Activated CD8-positive, alpha-beta T cell treated with anti-CD3 and anti-CD28 coated beads for 36 hours (primary cell): ENCODE measurements around the gene ANKRD27. TPM values are rescaled to one million over a fixed set of nuclear protein-coding genes. Genes with fewer than 3 reads are reported as not detected.

Experiments
- ATAC-seq: fragments of 200-7000 bp; cut with Tn5 transposase; one replicate; pipeline ENCODE4 v1.10.0; 2021; ENCODE audit warnings: mild to moderate bottlenecking, moderate library complexity
- CTCF ChIA-PET: fragments of 350-600 bp; sonication (Branson Sonifier 250); formaldehyde crosslinking; loops from one replicate; lab custom pipeline; 2021; ENCODE audit warnings: antibody characterized with exemption; lab: Charles Lee
- POLR2A ChIA-PET: fragments of 350-600 bp; sonication (Branson Sonifier 250); formaldehyde crosslinking; loops from one replicate; lab custom pipeline; 2021; ENCODE audit warnings: antibody characterized with exemption; lab: Charles Lee
- DNase-seq: peaks from one replicate; pipeline ENCODE4 v3.0.0-alpha.2; 2020
- H3K27ac Mint-ChIP-seq: one replicate; pipeline ENCODE4 v1.8.0; 2021; ENCODE audit warnings: mild to moderate bottlenecking, mixed read lengths
- H3K27me3 Mint-ChIP-seq: one replicate; pipeline ENCODE4 v1.8.0; 2021; ENCODE audit warnings: mixed read lengths
- H3K36me3 Mint-ChIP-seq: one replicate; pipeline ENCODE4 v1.8.0; 2021; ENCODE audit warnings: low read depth, mixed read lengths
- H3K4me1 Mint-ChIP-seq: one replicate; pipeline ENCODE4 v1.8.0; 2021; ENCODE audit warnings: low read depth, mixed read lengths
- H3K4me3 Mint-ChIP-seq: one replicate; pipeline ENCODE4 v1.8.0; 2021; ENCODE audit warnings: mild to moderate bottlenecking, moderate library complexity, mixed read lengths
- H3K9me3 Mint-ChIP-seq: one replicate; pipeline ENCODE4 v1.8.0; 2021; ENCODE audit warnings: mixed read lengths
- CTCF ChIP-seq: fragments of 200-600 bp; IDR thresholded peaks from one replicate; pipeline ENCODE4 v1.8.0; 2022; ENCODE audit warnings: antibody characterized with exemption, mild to moderate bottlenecking
- intact Hi-C: fragments of 100-400 bp; cut with micrococcal nuclease; formaldehyde crosslinking; loops from one replicate; pipeline ENCODE4 v1.10.0; 2022
- total RNA-seq, 2 experiments: library from RNA; stranded (reverse); gene quantifications; one replicate each; pipeline ENCODE4 v1.2.3, GENCODE V29; 2021

ANKRD27 gene
- total RNA-seq, 2 experiments from 2014 or later = 34.2 to 41.0 TPM

GRCh38 chr19:32624410-32624809 is 50.6 kb downstream of the ANKRD27 start:
- CTCF ChIA-PET = interaction anchor here (1.3 kb wide), 1 partner anchor 12 kb away, joined by 4 read pairs; no protein-coding TSS in a partner anchor
- Mint-ChIP-seq H3K27me3 (no peaks in the 10 kb centered on the region), H3K27ac (no peak overlapping the region), H3K4me3 (no peak overlapping the region), H3K9me3 (no peaks in the 10 kb centered on the region), H3K36me3 (peaks cover 21% of the 10 kb centered on the region), H3K4me1 (no peaks in the 10 kb centered on the region)
- POLR2A ChIA-PET = no interaction called here
- TF ChIP-seq CTCF = no peak
- intact Hi-C loops = no loop called here
- DNase-seq = no peak
- no peak for ATAC-seq

DNA sequence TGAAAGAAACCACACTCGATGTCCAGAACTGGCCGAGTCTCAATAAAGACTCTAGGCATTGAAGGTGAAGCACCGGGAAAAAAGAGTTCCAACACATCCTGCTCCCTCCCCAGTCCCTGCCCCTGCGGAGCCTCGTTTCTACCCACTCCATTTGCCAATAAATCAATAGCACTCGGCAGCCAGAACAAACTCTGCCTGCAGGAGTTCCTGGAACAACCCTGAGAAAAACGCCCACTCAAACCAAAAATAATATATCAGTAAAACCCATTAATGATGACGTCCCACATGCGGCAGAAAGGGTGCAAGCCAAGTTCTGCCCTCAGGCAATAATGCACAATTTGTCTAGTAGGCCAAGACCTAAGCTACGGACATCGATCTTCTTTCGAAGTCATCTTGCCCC is 53.0 kb downstream of the ANKRD27 start:
- no peak for ATAC-seq
- no peak for TF ChIP-seq CTCF
- DNase-seq = no peak
- Mint-ChIP-seq H3K27ac (no peak overlapping the region), H3K4me1 (no peaks in the 10 kb centered on the region), H3K4me3 (no peak overlapping the region), H3K36me3 (peaks cover 28% of the 10 kb centered on the region), H3K27me3 (no peaks in the 10 kb centered on the region), H3K9me3 (no peaks in the 10 kb centered on the region)
- CTCF ChIA-PET = no interaction called here
- intact Hi-C loops = no loop called here
- POLR2A ChIA-PET = no interaction called here

DNA sequence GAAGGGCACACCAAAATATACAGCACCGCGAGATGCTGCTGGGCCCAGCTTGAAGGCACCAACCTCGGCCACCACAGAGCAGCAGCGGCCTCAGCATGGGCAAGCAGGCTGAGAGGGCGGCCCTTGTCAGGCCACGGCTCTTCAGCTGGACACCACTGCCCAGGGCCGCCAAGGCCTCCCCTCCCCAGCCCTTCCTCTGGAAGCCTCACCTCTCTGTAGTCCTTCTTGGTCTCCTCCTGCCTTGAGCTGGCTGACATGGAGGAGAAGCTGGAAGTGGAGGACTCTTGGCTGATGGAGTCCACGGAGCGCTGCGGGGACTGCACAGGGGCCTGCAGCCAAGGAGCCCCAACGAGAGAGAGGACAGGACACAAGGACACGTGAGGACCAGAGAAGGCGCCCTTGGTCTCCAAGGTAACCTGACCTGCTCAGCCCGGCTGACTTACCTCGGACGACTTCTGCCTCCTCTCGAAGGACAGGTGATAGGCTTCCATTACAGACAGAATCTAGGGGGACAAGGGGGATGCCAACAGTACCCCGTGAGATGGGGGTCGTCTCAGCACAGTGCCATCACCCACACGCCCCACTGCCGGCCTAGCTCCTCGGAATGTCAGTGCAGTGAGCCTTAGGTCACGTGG is 55.8 kb downstream of the ANKRD27 start:
- no peak overlapping the region for H3K27ac Mint-ChIP-seq
- ATAC-seq (no peak), DNase-seq (no peak)
- intact Hi-C loops = no loop called here
- no peaks in the 10 kb centered on the region for H3K27me3 Mint-ChIP-seq
- CTCF ChIA-PET = no interaction called here
- POLR2A ChIA-PET = no interaction called here
- no peak overlapping the region for H3K4me3 Mint-ChIP-seq
- H3K36me3 Mint-ChIP-seq = peaks cover 36% of the 10 kb centered on the region
- no peaks in the 10 kb centered on the region for H3K9me3 Mint-ChIP-seq
- H3K4me1 Mint-ChIP-seq = no peaks in the 10 kb centered on the region
- no peak for TF ChIP-seq CTCF

- no peak for ATAC-seq
- Mint-ChIP-seq H3K36me3 (peaks cover 35% of the 10 kb centered on the region), H3K4me3 (no peak overlapping the region), H3K4me1 (no peaks in the 10 kb centered on the region), H3K27me3 (no peaks in the 10 kb centered on the region), H3K9me3 (no peaks in the 10 kb centered on the region), H3K27ac (no peak overlapping the region)
- TF ChIP-seq CTCF = no peak
- CTCF ChIA-PET = interaction anchor here (0.6 to 2.6 kb wide), 2 partner anchors 16 to 63 kb away, joined by 3 to 10 read pairs; no protein-coding TSS in a partner anchor
- no peak for DNase-seq
- POLR2A ChIA-PET = no interaction called here
- intact Hi-C loops = no loop called here
These were observed 59.4 kb downstream of the ANKRD27 start for GRCh38 chr19:32615569-32615968.

GRCh38 chr19:32614916-32615315 is 60.1 kb downstream of the ANKRD27 start:
- no peak overlapping the region for H3K4me3 Mint-ChIP-seq
- H3K27ac Mint-ChIP-seq = no peak overlapping the region
- H3K36me3 Mint-ChIP-seq = peaks cover 35% of the 10 kb centered on the region
- DNase-seq = no peak
- no peak for ATAC-seq
- H3K27me3 Mint-ChIP-seq = no peaks in the 10 kb centered on the region
- H3K4me1 Mint-ChIP-seq = no peaks in the 10 kb centered on the region
- intact Hi-C loops = no loop called here
- ChIA-PET CTCF (interaction anchor here (0.6 to 2.6 kb wide), 3 partner anchors 15 to 63 kb away, joined by 3 to 10 read pairs (median 3); no protein-coding TSS in a partner anchor), POLR2A (no interaction called here)
- H3K9me3 Mint-ChIP-seq = no peaks in the 10 kb centered on the region
- TF ChIP-seq CTCF = no peak
